Panc1 (cell line): ENCODE measurements around the gene C5AR1. TPM values are rescaled to one million over a fixed set of nuclear protein-coding genes. Genes with fewer than 3 reads are reported as not detected.

Experiments used
- ATAC-seq: fragments of 200-7000 bp; cut with Tn5 transposase; 2 replicates; pipeline ENCODE4 v1.9.1; 2020; ENCODE audit warnings: mild to moderate bottlenecking, moderate library complexity
- BruUV-seq: library from RNA; stranded (reverse); fragments of 400-500 nt; replicated peaks from 2 replicates; lab custom pipeline; 2021; lab: Mats Ljungman, UMichigan
- CTCF ChIA-PET: fragments of 300-600 bp; sonication (Branson Sonifier 250); formaldehyde crosslinking; loops from one replicate; lab custom pipeline; 2022; ENCODE audit warnings: antibody characterized with exemption; lab: Charles Lee
- POLR2A ChIA-PET: fragments of 300-600 bp; sonication (Branson Sonifier 250); formaldehyde crosslinking; loops from one replicate; lab custom pipeline; 2022; ENCODE audit warnings: antibody characterized with exemption; lab: Charles Lee
- DNase-seq: peaks from one replicate; pipeline ENCODE4 v3.0.0-alpha.2; 2010; ENCODE audit warnings: low read depth, low spot score
- H3K27ac ChIP-seq: 2 replicates; pipeline ENCODE4 v1.5.1; 2011; ENCODE audit warnings: mild to moderate bottlenecking, low read length, inconsistent platforms
- H3K27me3 ChIP-seq: fragments of 200-500 bp; sonication (Bioruptor generic); 2 replicates; pipeline ENCODE4 v1.6.0; 2014; ENCODE audit warnings: low read length, inconsistent platforms; ENCODE audit not compliant: control insufficient read depth, insufficient read depth
- H3K36me3 ChIP-seq: fragments of 200-500 bp; sonication (Bioruptor generic); 2 replicates; pipeline ENCODE4 v1.5.1; 2014; ENCODE audit warnings: inconsistent platforms, mild to moderate bottlenecking, low read length, moderate library complexity; ENCODE audit not compliant: control insufficient read depth, insufficient read depth
- H3K4me1 ChIP-seq: 2 replicates; pipeline ENCODE4 v1.5.1; 2011; ENCODE audit warnings: inconsistent platforms, mild to moderate bottlenecking, low read length, moderate library complexity; ENCODE audit not compliant: control insufficient read depth, insufficient read depth
- H3K4me3 ChIP-seq, 2 experiments: 2 replicates each; pipeline ENCODE4 v1.5.1; 2011 to 2012; ENCODE audit warnings: low read depth in 2 of 2, low read length in 2 of 2, mild to moderate bottlenecking in 2 of 2, inconsistent platforms in 1 of 2, moderate library complexity in 1 of 2
- H3K9me3 ChIP-seq: fragments of 200-500 bp; sonication (Bioruptor generic); 2 replicates; pipeline ENCODE4 v1.5.1; 2014; ENCODE audit warnings: low read depth, mild to moderate bottlenecking, inconsistent platforms, low read length, moderate library complexity; ENCODE audit not compliant: control insufficient read depth, insufficient read depth
- POLR2AphosphoS5 ChIP-seq: IDR thresholded peaks from 2 replicates; pipeline ENCODE4 v1.6.1; 2012; ENCODE audit warnings: mild to moderate bottlenecking, low read depth, low read length, moderate library complexity
- SIN3A ChIP-seq: IDR thresholded peaks from 2 replicates; pipeline ENCODE4 v1.6.1; 2012; ENCODE audit warnings: low read depth, mild to moderate bottlenecking, low read length, moderate library complexity, borderline replicate concordance; ENCODE audit not compliant: insufficient read depth
- TCF7L2 ChIP-seq: IDR thresholded peaks from 2 replicates; pipeline ENCODE4 v1.6.1; 2011; ENCODE audit warnings: mild to moderate bottlenecking, low read depth, low read length, inconsistent platforms
- in situ Hi-C: cut with HindIII; loops from 2 replicates; pipeline ENCODE4 v1.10.0; 2016; ENCODE audit warnings: low sequenced_read_pairs, low pct_unique_long_range_greater_than_20kb
- intact Hi-C: fragments of 100-400 bp; cut with micrococcal nuclease; formaldehyde crosslinking; loops from one replicate; pipeline ENCODE4 v1.10.0; 2022; ENCODE audit not compliant: unreplicated experiment
- total RNA-seq: library from RNA; stranded (reverse); gene quantifications from one replicate; pipeline ENCODE4 v1.2.1, GENCODE V29; 2021; ENCODE audit not compliant: unreplicated experiment
- TF ChIP-seq, protein P1 (sequence below), 2 experiments: IDR thresholded peaks; 2 replicates each; pipeline ENCODE4 v1.6.1; 2011 to 2012; ENCODE audit warnings: low read depth in 2 of 2, control low read depth in 1 of 2, low read length in 1 of 2, mild to moderate bottlenecking in 1 of 2, moderate library complexity in 1 of 2; ENCODE audit not compliant: insufficient read depth in 1 of 2
- TF ChIP-seq, protein P2 (sequence below): fragments of 450-650 bp; IDR thresholded peaks from 2 replicates; pipeline ENCODE4 v1.5.1; 2017; ENCODE audit warnings: mild to moderate bottlenecking

The C5AR1 gene
- total RNA-seq, 1 experiment from 2014 or later: 2.7 TPM

DNA sequence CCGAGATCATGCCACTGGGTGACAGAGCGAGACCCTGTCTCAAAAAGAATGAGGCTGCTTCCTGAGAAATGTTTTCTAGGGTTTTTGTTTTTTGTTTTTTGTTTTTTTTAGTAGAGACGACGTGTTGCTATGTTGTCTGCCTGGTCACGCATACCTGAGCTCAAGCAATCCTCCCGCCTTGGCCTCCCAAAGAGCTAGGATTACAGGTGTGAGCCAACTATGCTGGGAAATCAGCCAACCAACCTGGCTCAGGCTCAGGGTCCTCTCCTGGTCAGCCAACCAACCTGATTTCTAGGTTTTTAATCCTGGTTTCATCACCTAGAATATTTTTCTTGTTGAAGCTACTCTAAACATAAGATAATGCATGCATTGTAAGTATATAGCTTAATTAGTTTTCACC is 47.2 kb downstream of the C5AR1 start:
- intact Hi-C loops: no loop called here
- ChIA-PET POLR2A (no interaction called here), CTCF (no interaction called here)
- BruUV-seq: no TSS peak
- H3K4me1 ChIP-seq: no peaks in the 10 kb centered on the region
- ATAC-seq (no peak), DNase-seq (no peak)
- H3K27ac ChIP-seq: no peak overlapping the region
- no peaks in the 10 kb centered on the region for H3K27me3 ChIP-seq
- peaks cover 2% of the 10 kb centered on the region; the same call in 1 of the 2 replicates for H3K36me3 ChIP-seq
- in situ Hi-C loops: no loop called here
- TF ChIP-seq SIN3A: no peak
- TF ChIP-seq, protein P1, sequence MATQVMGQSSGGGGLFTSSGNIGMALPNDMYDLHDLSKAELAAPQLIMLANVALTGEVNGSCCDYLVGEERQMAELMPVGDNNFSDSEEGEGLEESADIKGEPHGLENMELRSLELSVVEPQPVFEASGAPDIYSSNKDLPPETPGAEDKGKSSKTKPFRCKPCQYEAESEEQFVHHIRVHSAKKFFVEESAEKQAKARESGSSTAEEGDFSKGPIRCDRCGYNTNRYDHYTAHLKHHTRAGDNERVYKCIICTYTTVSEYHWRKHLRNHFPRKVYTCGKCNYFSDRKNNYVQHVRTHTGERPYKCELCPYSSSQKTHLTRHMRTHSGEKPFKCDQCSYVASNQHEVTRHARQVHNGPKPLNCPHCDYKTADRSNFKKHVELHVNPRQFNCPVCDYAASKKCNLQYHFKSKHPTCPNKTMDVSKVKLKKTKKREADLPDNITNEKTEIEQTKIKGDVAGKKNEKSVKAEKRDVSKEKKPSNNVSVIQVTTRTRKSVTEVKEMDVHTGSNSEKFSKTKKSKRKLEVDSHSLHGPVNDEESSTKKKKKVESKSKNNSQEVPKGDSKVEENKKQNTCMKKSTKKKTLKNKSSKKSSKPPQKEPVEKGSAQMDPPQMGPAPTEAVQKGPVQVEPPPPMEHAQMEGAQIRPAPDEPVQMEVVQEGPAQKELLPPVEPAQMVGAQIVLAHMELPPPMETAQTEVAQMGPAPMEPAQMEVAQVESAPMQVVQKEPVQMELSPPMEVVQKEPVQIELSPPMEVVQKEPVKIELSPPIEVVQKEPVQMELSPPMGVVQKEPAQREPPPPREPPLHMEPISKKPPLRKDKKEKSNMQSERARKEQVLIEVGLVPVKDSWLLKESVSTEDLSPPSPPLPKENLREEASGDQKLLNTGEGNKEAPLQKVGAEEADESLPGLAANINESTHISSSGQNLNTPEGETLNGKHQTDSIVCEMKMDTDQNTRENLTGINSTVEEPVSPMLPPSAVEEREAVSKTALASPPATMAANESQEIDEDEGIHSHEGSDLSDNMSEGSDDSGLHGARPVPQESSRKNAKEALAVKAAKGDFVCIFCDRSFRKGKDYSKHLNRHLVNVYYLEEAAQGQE (IDR thresholded peaks at IDR 0.05; ENCODE audit: insufficient read depth in 1 of 2, low read depth in 2 of 2, low read length in 1 of 2): no peak
- TF ChIP-seq, protein P2, sequence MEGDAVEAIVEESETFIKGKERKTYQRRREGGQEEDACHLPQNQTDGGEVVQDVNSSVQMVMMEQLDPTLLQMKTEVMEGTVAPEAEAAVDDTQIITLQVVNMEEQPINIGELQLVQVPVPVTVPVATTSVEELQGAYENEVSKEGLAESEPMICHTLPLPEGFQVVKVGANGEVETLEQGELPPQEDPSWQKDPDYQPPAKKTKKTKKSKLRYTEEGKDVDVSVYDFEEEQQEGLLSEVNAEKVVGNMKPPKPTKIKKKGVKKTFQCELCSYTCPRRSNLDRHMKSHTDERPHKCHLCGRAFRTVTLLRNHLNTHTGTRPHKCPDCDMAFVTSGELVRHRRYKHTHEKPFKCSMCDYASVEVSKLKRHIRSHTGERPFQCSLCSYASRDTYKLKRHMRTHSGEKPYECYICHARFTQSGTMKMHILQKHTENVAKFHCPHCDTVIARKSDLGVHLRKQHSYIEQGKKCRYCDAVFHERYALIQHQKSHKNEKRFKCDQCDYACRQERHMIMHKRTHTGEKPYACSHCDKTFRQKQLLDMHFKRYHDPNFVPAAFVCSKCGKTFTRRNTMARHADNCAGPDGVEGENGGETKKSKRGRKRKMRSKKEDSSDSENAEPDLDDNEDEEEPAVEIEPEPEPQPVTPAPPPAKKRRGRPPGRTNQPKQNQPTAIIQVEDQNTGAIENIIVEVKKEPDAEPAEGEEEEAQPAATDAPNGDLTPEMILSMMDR: no peak
- TF ChIP-seq TCF7L2: no peak
- no peak for TF ChIP-seq POLR2AphosphoS5
- no peaks in the 10 kb centered on the region for H3K9me3 ChIP-seq
- H3K4me3 ChIP-seq: no peak overlapping the region

DNA sequence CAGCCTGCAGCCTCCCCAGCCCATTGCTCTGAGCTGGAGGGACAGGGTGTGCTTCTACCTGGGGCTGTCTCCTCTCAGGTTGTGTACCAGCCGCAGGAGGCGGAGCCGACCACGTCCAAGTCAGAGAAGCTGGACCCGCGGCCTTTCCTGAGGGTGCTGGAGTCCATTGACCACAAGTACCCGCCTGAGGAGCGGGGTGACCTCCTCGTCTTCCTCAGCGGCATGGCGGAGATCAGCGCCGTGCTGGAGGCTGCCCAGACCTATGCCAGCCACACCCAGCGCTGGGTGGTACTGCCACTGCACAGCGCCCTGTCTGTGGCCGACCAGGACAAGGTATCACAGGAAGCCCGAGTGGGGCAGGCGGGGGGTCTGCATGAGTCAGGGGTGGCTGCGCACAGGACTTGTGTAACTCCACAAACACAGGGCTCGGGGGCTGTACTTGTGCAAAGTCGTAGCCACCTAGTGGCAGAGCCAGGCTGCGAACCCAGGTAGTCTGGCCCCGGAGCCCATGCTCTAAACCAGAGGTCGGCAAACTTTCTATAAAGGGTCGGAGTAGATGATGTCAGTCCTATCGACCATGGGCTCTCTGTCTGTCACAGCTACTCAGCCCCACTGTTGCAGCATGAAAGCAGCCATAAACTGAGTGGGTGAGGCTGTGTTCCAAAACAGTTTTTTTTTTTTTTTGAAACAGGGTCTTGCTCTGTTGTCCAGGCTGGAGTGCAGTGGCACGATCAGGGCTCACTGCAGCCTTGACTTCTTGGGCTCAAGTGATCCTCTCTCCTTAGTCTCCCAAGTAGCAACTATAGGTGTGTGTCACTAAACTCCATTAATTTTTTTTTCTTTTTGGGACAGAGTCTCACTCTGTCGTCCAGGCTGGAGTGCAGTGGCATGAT is 48.4 kb downstream of the C5AR1 start:
- CTCF ChIA-PET: interaction anchor here (0.6 kb wide), 1 partner anchor 9 kb away, joined by 6 read pairs; the partner anchor contains the start of gene DHX34
- peaks cover 5% of the 10 kb centered on the region; the same call in 1 of the 2 replicates for H3K36me3 ChIP-seq

More for the DNA sequence above, 48.4 kb downstream of the C5AR1 start:
- Histone ChIP-seq H3K27ac (no peak overlapping the region), H3K4me3 (no peak overlapping the region), H3K9me3 (no peaks in the 10 kb centered on the region), H3K27me3 (no peaks in the 10 kb centered on the region), H3K4me1 (no peaks in the 10 kb centered on the region)
- in situ Hi-C loops: no loop called here
- no peak for TF ChIP-seq POLR2AphosphoS5
- TF ChIP-seq, protein P1 (IDR thresholded peaks at IDR 0.05; ENCODE audit: insufficient read depth in 1 of 2, low read depth in 2 of 2, low read length in 1 of 2): no peak
- TF ChIP-seq TCF7L2: no peak
- no peak for TF ChIP-seq SIN3A
- TF ChIP-seq, protein P2: no peak; the same call in 1 of the 2 replicates
- ATAC-seq (peak; percentile 71), DNase-seq (no peak)
- intact Hi-C loops: no loop called here
- POLR2A ChIA-PET: no interaction called here
- no TSS peak for BruUV-seq
